Measurements from ENCODE around the gene TATDN2.
"Not testable (repeated sequence)": the region's sequence is repeated elsewhere in the genome, so short reads cannot be mapped to it uniquely, and the experiment has no call there.

TATDN2 gene

DNA sequence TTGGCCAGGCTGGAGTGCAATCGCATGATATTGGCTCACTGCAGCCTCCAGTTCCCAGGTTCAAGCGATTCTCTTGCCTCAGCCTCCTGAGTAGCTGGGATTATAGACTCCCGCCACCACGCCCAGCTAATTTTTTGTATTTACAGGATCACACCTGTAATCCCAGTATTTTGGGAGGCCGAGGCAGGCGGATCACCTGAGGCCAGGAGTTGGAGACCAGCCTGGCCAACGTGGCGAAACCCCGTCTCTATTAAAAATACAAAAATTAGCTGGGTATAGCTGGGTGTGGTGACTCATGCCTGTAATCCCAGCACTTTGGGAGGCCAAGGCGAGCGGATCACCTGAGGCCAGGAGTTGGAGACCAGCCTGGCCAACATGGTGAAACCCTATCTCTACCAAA is 24.2 kb downstream of the TATDN2 start:
- not testable (repeated sequence) for DNase-seq

DNA sequence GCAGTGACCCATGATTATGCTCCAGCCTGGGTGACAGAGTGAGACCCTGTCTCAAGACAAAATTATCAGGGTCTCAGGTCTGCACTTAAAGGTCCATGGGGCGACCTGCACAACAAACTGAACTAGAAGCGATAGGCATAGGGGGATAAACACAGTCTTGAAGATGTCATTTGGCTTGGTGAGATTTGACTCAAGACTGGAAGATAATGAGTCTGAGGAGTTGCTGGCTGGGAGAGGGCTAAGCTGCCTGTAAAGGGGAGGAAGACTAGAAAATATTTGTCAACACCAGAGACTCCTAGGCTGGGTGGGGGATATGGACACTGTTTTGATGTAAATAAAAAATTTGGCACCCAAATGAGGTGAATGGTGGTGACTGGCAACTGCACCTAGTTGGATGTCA is 24.7 kb downstream of the TATDN2 start:
- DNase-seq, result no peak

DNA sequence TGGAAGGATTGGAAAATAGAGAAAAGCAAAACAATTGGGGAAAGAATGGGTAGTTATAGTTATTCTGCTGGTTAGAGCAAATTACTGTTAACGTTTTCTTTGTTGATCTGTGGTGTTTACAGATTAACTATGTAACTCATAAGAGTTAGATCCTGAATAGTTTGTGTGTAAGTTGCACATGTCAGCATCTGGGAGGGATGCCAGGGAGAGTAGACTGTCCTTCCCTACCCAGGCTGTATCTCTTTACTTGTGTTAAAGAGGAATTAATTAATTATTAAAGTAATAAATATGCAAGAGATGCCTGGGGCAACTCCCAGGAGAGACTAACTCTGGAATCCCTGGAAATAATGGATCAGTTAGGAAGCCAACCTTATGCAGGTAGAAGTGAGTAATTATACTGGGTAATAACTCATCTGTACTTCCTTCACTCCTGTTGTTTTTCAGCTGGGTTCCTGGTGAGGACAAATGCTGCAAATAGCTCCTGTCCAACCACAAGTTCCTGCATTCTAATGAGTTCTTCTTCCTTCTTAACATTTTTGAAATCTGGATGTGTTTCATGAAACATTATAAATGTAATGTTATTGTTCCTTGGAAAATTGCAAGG is 25.5 kb downstream of the TATDN2 start:
- no peak for DNase-seq

DNA sequence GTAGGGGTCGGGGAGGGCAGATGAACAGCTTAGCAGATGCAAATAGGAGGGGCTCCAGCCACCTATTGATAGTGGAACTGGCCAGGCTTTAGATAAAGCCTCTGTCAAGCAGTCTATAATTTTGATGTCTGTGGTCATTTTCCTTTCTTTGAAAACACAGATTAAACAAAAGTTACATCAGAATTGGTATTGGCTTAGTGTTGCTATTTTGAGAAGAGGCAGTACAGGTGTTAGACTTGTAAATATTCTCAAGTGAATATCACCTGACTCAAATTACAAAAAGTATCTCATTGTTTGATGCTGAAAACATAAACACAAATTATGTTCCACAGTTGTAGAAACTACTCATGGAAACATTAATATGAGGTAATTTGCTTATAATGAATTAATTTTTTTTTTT is 26.3 kb downstream of the TATDN2 start:
- DNase-seq, result no peak

DNA sequence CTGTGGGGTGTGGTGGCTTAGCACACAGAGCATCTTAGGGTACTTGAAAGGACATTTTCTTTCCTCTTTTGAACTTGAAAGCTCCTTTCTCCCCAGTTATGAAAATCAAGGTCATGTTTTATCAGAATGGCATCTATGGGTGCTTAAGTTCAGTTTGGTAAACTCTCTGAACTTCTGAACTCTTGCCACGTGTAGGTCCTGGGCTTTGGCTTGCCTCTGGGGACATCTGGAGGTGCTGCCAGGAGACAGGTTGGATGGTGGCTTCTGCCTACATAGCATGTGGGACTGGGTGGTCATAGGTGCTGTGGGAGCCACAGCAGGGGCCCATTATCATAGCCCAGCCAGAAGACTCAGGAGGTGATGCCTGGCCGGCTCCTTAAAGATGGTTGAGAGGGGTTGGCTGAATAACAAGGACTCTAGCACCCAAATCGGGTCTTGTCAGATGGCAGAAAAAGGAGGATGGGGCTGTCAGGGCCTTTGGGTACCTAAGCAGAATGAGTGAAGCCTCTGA is 28.9 kb downstream of the TATDN2 start:
- DNase-seq, result no peak

DNA sequence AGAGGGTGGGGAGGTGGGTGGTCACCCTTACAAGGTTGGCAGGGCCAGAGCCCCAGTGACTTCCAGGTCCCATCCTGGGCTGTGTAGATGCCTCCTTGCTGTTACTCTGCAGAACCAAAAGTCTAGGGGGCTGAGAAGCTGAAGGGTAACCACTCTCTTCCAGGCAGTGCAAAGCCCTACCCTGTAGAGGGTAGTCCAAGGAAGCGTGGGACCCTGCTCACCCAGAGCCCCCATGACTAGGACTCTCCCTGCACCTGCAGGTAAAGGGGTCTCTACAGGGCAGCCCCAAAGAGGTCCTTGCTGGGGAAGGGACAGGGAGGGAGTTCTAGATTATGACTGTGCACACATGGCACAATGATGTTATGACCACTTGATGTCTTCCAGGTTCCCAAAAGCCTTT is 30.2 kb downstream of the TATDN2 start:
- no peak for DNase-seq

DNA sequence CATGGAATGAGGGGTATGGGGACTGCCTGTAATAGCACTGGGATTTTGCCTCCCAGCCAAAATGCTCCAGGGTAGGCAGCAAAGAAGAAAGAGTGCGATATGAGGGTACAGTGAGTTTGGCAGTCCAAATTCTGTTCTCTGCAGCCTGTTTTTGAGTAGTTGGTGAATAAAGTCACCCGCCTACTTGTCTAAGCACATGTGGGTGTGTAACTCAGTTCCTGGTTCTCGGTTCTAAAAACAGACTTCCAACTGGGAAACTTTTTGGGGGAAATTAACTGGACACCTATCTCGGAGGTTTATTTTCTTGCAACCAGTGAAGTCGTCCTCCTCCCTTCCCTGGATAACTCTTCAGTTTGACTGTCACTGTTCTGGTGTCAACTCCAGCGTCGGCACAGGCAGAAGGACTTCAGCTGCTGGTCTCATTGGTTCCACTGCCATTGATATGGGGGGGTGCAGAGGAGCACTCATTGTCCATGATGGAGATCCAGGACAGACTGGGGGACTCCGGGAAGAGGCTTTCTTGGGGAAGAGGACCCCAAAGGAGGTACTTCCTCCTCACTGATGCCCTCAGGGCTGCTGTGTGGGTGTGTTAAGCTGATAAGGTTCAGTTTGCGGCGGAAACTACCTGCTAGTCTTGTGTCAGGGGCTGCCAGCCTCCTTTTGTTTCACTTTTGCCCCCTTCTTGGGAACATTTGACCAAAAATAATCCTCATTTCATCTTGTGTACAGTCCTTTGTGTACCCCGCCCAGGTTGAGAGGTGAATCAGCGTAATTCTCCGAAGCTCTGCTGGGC is 31.3 kb downstream of the TATDN2 start:
- no peak for DNase-seq

DNA sequence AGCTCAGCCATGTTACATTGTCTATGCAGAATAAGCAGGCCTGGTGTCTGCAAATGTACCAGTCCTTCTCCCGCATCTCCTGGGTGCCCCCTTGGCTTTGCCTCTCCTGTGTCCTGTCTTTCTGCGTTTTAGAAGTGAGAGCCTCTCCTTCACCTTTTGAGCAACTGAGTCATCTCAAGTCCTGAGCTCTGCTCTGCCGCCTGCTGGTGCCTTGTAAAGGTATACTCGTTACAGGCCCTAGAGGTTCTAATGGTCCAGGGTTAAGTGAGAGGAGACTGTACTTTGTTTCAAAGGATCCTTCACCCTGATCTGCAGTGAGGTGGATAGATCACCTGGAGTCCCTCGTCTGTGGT is 31.9 kb downstream of the TATDN2 start:
- DNase-seq, result peak in 1 of 2 donors; percentile 22

DNA sequence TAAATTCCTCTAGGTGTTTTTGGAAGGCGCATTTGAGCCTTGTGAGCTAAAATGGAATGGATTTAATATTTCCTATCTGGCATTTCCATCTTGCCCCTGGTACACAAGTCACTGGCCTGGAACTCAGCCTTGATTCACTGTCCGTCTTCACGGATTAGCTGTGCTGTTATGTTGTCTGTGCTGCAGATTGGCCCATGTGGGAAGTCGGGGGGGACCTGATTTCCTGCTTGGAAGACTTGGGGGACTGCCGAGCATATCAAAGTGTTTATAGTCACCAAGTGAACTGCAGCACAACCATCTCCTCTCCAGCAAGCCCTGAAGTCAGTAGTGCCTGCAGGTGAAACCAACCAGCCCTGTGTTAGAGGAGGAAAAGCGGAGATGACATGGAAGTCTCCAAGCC is 32.3 kb downstream of the TATDN2 start:
- DNase-seq, result no peak

DNA sequence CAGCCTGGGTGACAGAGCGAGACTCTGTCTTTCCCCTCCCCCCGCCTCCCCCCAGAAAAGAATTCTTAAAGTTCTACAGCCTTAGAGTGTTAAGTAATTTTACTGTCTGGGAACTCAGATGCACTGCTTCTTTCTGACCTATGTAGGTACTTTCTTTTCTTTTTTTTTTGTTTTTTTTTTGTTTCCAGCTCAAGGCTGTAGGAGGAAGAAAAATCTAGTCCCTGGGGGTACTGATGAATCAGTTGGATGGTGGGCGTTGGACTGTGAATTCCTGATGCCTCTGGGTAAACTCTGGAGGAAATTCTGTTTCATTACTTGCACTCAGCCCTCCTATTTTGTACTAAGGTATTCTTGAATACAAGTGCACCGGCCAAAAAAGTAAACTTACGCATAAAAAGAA is 33.7 kb downstream of the TATDN2 start:
- DNase-seq, result no peak

DNA sequence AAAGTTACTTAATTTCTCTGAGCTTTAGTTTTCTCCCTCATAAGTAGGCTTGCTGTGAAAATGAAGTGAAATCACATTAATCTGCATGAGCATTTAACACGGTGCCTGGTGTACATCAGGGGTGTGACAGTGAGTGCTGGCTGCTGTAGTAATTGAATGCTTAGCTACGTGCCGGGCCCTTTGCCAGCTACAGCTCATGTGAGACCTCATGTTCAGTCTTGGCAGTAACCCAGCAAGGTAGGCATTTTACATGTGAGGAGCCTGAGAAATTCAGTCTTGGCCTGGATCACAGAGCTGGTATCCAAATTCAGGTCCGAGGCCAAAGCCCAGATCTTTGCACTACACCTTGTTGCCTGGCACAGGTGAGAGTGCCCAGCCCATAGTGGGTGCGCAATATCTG is 35.4 kb downstream of the TATDN2 start:
- DNase-seq, result no peak

DNA sequence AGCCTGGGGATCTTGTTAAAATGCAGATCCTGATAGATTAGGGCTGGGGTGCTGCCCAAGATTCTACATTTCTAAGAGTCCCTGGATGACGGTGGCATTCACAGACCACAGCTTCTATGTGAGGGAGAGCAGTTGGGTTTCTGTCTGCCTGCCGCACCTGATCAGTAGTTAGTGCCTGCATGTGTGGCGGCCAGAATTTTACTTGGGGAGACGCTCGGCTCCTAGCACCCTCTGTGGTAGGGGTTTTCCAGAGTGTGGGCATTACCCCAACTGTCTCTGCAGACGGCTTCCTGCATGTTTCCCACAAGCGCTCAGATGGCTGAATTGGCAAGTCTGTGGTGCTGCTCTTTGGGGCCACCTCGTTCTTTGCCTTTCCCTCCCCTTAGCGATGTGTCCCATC is 36.2 kb downstream of the TATDN2 start:
- peak; percentile 18 to 70 for DNase-seq

DNA sequence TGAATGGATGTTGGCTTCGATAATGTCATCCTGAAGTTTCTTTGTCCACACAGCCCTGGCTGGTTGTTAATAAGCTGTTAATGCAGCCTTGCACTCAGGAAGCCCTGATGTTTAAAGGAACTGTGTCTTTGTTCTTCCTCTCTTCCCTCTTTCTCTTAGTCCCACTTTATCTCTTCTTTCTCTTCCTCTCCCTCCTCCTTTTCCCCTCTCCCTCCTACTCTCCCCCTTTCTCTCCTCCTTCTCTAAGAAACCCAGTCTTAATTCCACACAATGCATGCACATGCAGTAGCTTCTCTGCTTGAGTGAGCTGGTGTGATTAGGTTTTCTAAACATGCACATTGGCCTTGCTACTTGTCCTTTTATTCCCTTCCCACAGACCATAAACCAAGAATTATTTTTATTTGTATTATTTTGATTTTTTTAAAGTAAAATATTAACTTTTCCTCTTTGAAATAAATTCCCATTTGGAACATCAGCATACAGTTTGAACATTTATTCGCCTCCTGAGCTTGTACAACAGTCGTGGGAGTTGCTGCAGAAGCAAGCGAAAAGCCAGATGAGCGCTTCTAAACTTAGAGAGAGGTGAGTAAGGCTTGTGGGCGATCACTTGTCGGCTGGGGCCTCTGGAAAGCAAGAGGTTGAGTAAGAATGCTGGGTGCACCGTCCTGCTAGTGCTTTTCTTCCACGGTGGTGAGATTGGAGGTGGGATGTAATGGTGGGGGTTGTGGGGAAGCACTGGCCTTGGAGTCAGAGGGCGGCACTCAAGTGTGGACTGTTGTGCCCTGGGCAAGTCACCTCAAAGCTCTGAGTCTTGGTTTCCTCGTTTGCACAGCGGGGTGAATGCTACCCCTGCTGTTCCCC is 37.2 kb downstream of the TATDN2 start:
- no peak for DNase-seq

DNA sequence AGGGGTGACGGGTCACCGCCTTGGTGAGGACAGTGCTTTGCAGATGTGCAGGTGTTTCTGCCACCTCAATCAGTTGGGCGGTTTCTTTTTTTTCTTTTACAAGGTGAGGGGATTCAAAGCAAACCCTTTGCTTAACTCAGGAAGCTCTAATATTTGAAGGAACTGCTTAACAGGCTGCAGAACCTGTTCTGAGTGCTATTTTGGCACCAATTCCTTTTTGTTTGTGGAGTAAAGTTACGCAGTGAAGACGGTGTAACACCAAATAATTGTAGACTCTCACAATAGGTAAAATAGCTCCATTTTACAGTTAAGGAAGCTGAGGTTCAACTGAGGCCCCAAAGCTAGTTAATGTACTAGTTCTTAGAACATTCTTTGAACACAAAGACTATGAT is 37.9 kb downstream of the TATDN2 start:
- no peak for DNase-seq

DNA sequence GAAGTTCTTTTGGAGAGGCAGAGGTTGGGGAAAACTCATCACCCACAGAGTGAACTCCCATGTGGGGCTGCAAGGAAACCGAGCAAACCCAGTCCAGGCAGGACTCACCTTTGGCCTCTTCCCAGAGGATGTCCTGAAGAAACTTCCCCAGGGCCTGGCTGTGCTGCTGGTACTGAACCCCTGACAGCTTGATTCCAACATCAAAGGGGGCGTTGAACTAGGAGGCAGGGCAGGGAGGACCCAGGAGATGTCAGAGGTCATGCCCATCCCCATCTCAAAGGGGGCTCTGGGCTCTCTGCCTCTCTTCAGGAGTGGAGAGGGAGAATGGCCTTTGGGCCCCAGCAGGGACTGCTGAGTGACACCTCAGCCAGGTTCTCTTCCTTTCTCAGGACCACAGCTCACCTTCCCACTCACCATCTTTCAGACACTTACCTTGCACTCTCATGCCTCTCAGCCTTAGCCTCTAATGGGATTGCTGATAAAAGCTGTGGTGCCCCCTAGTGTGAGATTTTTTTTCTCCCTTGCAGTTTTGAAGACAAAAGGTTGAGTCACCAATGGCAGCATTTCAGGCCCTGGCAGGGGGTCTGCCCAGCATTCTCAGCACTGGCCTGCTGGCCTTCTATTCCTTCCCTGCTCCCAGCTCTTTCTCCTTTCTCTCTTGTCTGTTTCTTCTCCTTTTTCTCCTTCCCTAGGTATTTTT is 38.5 kb downstream of the TATDN2 start:
- DNase-seq, result peak; percentile 27 to 69

DNA sequence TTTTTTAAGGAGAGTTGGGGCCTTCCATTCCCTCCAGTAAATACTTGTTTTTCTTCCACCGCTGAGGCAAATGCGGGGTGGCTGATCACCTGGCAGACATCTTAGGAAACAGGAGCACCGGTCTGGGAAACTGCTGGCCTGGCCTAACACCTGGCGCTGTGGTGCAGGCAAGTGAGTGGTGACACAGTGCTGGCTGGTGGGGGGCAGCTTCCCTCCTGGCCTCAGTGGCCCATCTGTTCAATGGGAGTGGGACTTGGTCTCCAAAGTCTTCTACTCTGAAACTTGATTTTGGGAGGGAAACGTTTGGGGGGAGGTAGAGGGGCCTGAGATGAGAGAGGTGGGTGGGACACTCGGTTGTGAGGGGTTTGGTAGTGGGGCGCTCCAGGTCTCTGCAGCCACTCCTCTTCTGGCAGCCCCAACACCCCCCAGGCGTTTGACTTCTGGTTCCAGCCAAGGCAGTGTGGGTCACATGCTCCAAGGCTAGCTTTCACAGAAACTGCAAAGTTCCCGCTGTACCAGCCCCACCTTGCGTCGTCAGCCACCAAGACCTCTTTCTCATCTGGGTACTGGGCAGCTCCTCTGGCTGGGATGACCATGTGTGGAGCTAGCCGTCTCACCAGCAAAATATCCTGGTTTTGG is 39.8 kb downstream of the TATDN2 start:
- no peak for DNase-seq

DNA sequence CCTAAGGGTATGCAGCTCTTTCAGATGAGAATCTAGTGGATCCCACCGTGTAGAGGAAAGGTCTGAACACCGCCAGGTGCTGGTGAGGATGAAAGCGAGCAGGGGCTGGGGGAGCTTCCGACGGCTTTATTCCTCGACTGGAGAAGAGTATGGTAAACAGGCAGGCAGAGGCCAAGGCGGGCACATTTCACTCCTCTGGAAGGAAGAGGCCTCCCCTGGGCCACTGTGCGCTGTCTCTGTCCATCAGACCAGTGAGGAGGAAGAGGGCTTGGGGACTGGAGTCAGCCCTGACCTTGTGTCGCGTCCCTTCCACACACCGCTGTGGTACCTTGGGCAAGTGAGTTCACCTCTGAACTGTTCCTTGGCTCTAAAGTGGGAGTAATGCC is 40.3 kb downstream of the TATDN2 start:
- no peak for DNase-seq

DNA sequence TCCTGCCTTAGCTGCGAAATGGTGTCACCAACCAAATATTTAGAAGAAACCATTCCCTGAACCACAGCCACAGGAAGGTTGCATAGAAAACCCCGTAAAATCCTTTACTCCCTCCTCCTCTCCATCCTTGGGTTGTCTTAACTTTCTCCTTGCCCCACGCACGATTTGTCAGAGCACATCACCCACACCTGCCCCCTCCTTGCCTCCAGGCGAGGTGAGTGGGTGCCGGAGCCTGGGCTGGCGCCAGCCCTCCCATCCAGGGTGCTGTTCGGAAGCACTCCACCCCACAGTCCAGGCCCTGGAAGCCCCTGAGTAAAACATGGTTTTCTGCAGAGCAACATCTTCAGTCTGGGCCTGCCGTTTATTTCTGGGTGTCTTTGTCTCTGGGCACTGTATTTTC is 40.8 kb downstream of the TATDN2 start:
- no peak for DNase-seq

DNA sequence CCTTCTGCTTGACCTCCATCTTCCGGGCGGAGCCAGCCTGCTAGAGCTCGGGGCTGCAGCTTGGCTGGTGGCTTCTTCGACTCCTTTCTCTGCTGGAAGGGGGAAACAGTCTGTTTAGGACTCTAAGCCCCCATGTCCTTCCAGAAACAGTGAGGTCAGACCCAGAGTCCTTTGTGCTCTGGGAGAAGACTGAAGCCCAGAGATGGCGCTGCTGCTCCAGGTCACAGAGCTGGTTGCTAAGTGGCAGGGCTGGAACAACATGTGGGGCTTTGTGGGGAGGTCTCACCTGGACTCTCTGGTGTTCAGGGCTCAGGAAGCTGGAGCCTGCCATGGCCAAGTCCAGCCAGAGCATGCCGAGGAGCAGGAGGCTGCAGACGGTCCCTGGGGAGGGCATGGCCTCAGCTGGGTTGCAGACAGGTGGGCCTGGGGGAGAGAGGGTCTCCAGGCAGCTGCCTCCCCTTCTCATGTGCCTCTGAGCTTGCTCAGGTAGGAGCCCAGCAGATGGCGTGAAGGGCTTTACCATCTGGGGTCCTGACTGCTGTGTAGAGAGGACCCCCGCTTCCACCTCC is 41.6 kb downstream of the TATDN2 start:
- no peak for DNase-seq

DNA sequence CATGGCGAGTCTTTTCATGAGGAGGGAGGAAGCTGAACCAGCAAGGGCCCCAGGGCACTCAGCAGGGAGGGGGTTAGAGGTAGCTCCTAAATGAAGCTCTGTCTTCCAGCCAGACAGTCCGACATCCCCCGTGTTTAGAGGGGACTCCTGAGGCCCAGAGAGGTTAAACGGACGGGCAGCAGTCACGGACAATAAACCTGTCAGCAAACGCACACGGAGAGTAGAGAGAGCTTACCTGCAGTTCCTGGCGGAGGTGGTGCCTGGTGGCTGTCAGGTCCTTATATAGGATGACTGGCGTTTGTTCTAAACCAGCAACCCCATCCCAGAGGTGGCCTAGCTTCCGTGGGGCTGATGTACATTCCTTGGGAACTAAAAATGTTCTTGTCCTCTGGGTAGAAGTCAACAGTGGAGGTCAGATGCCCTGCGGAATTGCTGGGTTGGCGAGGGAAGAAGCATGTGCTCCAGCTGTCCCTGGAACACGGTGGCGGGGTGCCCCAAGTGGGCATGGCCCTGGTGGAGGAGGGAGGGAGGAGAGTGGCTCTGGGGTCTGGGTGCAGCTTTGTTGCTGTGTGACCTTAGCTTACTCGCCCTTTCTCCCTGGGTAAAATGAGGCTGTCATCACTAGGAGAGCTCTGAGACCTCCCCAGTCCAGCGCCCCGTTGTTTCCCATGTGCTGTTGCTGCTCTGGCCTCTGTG is 42.4 kb downstream of the TATDN2 start:
- DNase-seq, result no peak

DNA sequence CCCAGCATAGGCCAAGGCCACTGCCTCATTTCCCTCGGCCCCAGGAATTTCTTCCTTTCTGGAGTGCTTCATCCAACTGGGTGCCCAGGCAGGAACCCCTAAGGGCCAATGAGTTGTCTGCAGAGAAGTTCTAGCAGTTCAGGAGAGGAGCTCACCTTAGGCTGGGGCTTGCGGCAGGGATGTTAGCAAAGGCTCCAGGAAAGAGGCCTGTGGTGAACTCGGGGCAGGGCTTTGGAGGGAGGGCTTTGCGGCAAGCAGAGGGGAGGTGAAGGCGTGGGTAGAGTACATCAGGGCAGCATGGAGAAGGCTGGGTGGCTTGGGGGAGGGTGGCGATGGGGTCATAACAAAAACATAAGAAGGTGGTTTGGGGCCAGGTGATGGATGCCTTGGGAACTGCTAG is 43.4 kb downstream of the TATDN2 start:
- DNase-seq, result no peak
